ENCODE data around the gene GABRB3. TPM values are rescaled to one million over a fixed set of nuclear protein-coding genes. Genes with fewer than 3 reads are reported as not detected.
A peak's percentile ranks its signal among the peaks of the same experiment; 100 is the strongest.

Gene GABRB3
- total and polyA plus RNA-seq, 2 of the 8 experiments (the other 6 are each of a cell fraction or from before 2014, with no cell fraction given): 98.8 to 163 TPM

DNA sequence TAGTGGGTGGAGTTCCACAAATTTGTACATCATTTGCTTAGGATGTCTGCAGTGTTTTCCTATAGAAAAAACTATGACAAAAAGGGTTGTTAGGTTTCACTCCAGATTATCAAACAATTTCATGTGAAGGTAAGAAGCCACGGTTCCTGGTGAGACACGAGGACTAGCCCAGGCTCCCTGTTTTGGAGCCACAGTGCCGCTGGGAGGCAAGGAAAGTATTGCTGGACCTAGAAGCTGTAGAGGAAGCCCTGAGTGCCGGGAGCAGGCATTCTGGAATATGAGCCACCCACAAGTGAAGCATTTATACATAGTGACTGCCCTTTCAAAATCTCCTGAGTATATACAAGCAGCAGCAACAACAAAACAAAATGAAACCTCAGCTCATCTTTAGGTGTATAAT is 142.0 kb downstream of the GABRB3 start:
- Histone ChIP-seq H3K56ac (replicated peaks; ENCODE audit: insufficient read length, low read depth, low read length) (no peak overlapping the region), H3K27ac (ENCODE audit: low read depth, low read length) (no peak overlapping the region; the same call in 1 of the 2 replicates), H4K8ac (ENCODE audit: extremely low read depth, insufficient read depth, low read length) (no peak overlapping the region), H3K4ac (replicated peaks; ENCODE audit: insufficient read length, low read depth, low read length) (no peak overlapping the region), H3K18ac (ENCODE audit: extremely low read depth, low read length) (peak overlapping the region; percentile 11; the same call in 1 of the 2 replicates), H2BK20ac (ENCODE audit: low read length) (no peak overlapping the region), H4K91ac (replicated peaks; ENCODE audit: insufficient read length, low read length) (no peak overlapping the region), H2AK5ac (ENCODE audit: low read depth, low read length) (no peak overlapping the region), H2BK12ac (ENCODE audit: low read depth, low read length) (no peak overlapping the region), H3K36me3 (ENCODE audit: control insufficient read depth in 2 of 4, insufficient read depth in 4 of 4, low read length in 3 of 4) (no peaks in the 10 kb centered on the region), H3K9me3 (ENCODE audit: insufficient read depth in 2 of 2, low read depth in 1 of 2, low read length in 1 of 2) (no peaks in the 10 kb centered on the region), H2BK5ac (ENCODE audit: low read depth, low read length) (peak overlapping the region; percentile 30), H3K4me2 (ENCODE audit: insufficient read depth in 1 of 2, low read depth in 2 of 2, low read length in 2 of 2) (peak overlapping the region in 1 of 2 experiments; percentile 23; a peak in 1 of 4 replicates), H2BK15ac (ENCODE audit: low read length) (no peak overlapping the region), H3K9ac (replicated peaks in 1 of 4; ENCODE audit: extremely low read depth in 1 of 4, low read depth in 3 of 4, low read length in 3 of 4) (no peak overlapping the region), H4K5ac (ENCODE audit: insufficient read length, low read depth, low read length) (no peak overlapping the region), H2AFZ (ENCODE audit: low read length) (no peak overlapping the region), H3K23me2 (ENCODE audit: low read depth, low read length) (no peaks in the 10 kb centered on the region; the same call in 1 of the 2 replicates), H3K4me3 (ENCODE audit: extremely low read depth in 1 of 4, insufficient read depth in 2 of 4, low read depth in 3 of 4, low read length in 4 of 4) (no peak overlapping the region), H3K14ac (ENCODE audit: insufficient read length) (no peak overlapping the region), H3K27me3 (replicated peaks in 1 of 4; ENCODE audit: control insufficient read depth in 3 of 4, extremely low read depth in 1 of 4, insufficient read depth in 3 of 4, low read length in 3 of 4) (no peaks in the 10 kb centered on the region), H3K79me1 (ENCODE audit: low read depth, low read length) (no peaks in the 10 kb centered on the region; the same call in 1 of the 2 replicates), H3K79me2 (ENCODE audit: control insufficient read depth in 1 of 2, insufficient read depth in 2 of 2, low read length in 2 of 2) (peaks cover 0 to 86% of the 10 kb centered on the region in 2 experiments; a peak in 2 of 4 replicates), H3K4me1 (replicated peaks in 1 of 4; ENCODE audit: control insufficient read depth in 3 of 4, insufficient read depth in 4 of 4, low read length in 3 of 4) (peaks cover 11 to 19% (median 17%) of the 10 kb centered on the region in 4 experiments), H2BK120ac (replicated peaks; ENCODE audit: low read depth, low read length) (no peak overlapping the region), H4K20me1 (replicated peaks in 1 of 2; ENCODE audit: control insufficient read depth in 1 of 2, insufficient read depth in 2 of 2, low read length in 2 of 2) (no peaks in the 10 kb centered on the region), H3K23ac (ENCODE audit: insufficient read length) (no peak overlapping the region)
- WGBS, 2 experiments (ENCODE audit: extremely low coverage in 1 of 2, insufficient coverage in 1 of 2, insufficient read length in 1 of 2, insufficient replicate concordance in 2 of 2, low coverage in 1 of 2, low lambda C conversion rate in 2 of 2, missing lambda C conversion rate in 1 of 2): 68% methylated on average over 4 of the region's 4 CpGs; no CpG with 5 or more reads in 1 of the 2 experiments
- DNase-seq (ENCODE audit: low read depth in 1 of 2, low spot score in 2 of 2) (no peak), FAIRE-seq (peak; percentile 28)
- POLR2A ChIA-PET (ENCODE audit: partially characterized antibody): interaction anchor here (0.9 to 1.1 kb wide), 2 partner anchors 10 to 135 kb away, joined by 3 read pairs; no protein-coding TSS in a partner anchor
- CTCF ChIA-PET (ENCODE audit: partially characterized antibody): interaction anchor here (1.4 to 1.6 kb wide), 3 partner anchors 30 to 48 kb away, joined by 3 to 5 read pairs (median 3); no protein-coding TSS in a partner anchor
- TF ChIP-seq, protein P1, sequence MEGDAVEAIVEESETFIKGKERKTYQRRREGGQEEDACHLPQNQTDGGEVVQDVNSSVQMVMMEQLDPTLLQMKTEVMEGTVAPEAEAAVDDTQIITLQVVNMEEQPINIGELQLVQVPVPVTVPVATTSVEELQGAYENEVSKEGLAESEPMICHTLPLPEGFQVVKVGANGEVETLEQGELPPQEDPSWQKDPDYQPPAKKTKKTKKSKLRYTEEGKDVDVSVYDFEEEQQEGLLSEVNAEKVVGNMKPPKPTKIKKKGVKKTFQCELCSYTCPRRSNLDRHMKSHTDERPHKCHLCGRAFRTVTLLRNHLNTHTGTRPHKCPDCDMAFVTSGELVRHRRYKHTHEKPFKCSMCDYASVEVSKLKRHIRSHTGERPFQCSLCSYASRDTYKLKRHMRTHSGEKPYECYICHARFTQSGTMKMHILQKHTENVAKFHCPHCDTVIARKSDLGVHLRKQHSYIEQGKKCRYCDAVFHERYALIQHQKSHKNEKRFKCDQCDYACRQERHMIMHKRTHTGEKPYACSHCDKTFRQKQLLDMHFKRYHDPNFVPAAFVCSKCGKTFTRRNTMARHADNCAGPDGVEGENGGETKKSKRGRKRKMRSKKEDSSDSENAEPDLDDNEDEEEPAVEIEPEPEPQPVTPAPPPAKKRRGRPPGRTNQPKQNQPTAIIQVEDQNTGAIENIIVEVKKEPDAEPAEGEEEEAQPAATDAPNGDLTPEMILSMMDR (IDR thresholded peaks at IDR 0.05; ENCODE audit: control extremely low read depth in 1 of 3, insufficient read depth in 1 of 3, low read depth in 1 of 3, low read length in 3 of 3): peak in 2 of 3 experiments; percentile 12 to 16; a peak in 2 of 4 replicates
- peak; percentile 27 to 42; a peak in 3 of 4 replicates for TF ChIP-seq RAD21 (IDR thresholded peaks at IDR 0.05 in 1 of 2, conservative IDR thresholded peaks at IDR 0.05 in 1 of 2; ENCODE audit: low read depth in 2 of 2, low read length in 2 of 2)
- TF ChIP-seq CTBP2 (IDR thresholded peaks at IDR 0.05; ENCODE audit: borderline replicate concordance, insufficient read depth, insufficient read length, low read length): no peak

All from H1 (cell line).